ENCODE data around the gene ZNF785.

The ZNF785 gene

GRCh38 chr16:30619638-30620037, 34.1 kb upstream of the ZNF785 start:
- Histone ChIP-seq H3K4me2 (ENCODE audit: low read length) (no peak overlapping the region), H3K27ac (no peak overlapping the region), H3K9me3 (ENCODE audit: control insufficient read depth, low read length) (no peaks in the 10 kb centered on the region), H3K4me3 (ENCODE audit: low read depth, low read length) (no peak overlapping the region), H3K9ac (no peak overlapping the region), H3K27me3 (ENCODE audit: control insufficient read depth, insufficient read depth, low read length) (no peaks in the 10 kb centered on the region), H3K79me2 (no peaks in the 10 kb centered on the region), H3K36me3 (ENCODE audit: control insufficient read depth, insufficient read depth, low read length) (no peaks in the 10 kb centered on the region), H3K4me1 (no peaks in the 10 kb centered on the region), H2AFZ (no peak overlapping the region)
- TF ChIP-seq, protein P1, sequence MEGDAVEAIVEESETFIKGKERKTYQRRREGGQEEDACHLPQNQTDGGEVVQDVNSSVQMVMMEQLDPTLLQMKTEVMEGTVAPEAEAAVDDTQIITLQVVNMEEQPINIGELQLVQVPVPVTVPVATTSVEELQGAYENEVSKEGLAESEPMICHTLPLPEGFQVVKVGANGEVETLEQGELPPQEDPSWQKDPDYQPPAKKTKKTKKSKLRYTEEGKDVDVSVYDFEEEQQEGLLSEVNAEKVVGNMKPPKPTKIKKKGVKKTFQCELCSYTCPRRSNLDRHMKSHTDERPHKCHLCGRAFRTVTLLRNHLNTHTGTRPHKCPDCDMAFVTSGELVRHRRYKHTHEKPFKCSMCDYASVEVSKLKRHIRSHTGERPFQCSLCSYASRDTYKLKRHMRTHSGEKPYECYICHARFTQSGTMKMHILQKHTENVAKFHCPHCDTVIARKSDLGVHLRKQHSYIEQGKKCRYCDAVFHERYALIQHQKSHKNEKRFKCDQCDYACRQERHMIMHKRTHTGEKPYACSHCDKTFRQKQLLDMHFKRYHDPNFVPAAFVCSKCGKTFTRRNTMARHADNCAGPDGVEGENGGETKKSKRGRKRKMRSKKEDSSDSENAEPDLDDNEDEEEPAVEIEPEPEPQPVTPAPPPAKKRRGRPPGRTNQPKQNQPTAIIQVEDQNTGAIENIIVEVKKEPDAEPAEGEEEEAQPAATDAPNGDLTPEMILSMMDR (IDR thresholded peaks at IDR 0.05): no peak

DNA sequence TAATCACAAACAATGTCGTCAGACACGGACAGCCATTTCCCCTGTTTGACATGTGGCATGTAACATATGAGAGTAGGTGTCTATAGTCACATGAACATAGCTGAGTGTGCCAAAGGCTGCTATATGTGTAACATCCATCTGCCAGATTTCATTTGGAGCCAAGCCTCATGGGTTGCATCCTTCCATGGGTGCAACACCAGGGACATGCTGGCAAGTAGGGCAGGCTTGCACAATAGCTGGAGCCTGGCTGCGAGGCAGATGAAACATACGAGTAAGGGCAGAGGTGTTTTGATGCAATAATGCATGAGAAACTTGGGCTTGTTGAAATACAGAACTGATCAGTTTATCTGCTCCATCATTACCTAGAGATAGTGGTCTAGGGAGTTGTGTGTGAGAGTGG, 33.7 kb upstream of the ZNF785 start:
- Histone ChIP-seq H3K4me1 (no peaks in the 10 kb centered on the region), H3K9me3 (ENCODE audit: control insufficient read depth, low read length) (no peaks in the 10 kb centered on the region), H3K27me3 (ENCODE audit: control insufficient read depth, insufficient read depth, low read length) (no peaks in the 10 kb centered on the region), H3K9ac (no peak overlapping the region), H3K36me3 (ENCODE audit: control insufficient read depth, insufficient read depth, low read length) (no peaks in the 10 kb centered on the region), H3K79me2 (no peaks in the 10 kb centered on the region), H3K4me2 (ENCODE audit: low read length) (no peak overlapping the region), H2AFZ (no peak overlapping the region), H3K4me3 (ENCODE audit: low read depth, low read length) (no peak overlapping the region), H3K27ac (no peak overlapping the region)
- TF ChIP-seq, protein P1 (IDR thresholded peaks at IDR 0.05): no peak

- H3K4me2 ChIP-seq (ENCODE audit: low read length): no peak overlapping the region
- TF ChIP-seq, protein P1 (IDR thresholded peaks at IDR 0.05): peak; percentile 22
- no peaks in the 10 kb centered on the region for H3K4me1 ChIP-seq
- no peak overlapping the region for H3K27ac ChIP-seq
- no peaks in the 10 kb centered on the region for H3K27me3 ChIP-seq (ENCODE audit: control insufficient read depth, insufficient read depth, low read length)
- H2AFZ ChIP-seq: no peak overlapping the region
- H3K36me3 ChIP-seq (ENCODE audit: control insufficient read depth, insufficient read depth, low read length): no peaks in the 10 kb centered on the region
- no peaks in the 10 kb centered on the region for H3K9me3 ChIP-seq (ENCODE audit: control insufficient read depth, low read length)
- H3K79me2 ChIP-seq: no peaks in the 10 kb centered on the region
- no peak overlapping the region for H3K4me3 ChIP-seq (ENCODE audit: low read depth, low read length)
- H3K9ac ChIP-seq: no peak overlapping the region
Measured at GRCh38 chr16:30615358-30616091, 30.0 kb upstream of the ZNF785 start.

DNA sequence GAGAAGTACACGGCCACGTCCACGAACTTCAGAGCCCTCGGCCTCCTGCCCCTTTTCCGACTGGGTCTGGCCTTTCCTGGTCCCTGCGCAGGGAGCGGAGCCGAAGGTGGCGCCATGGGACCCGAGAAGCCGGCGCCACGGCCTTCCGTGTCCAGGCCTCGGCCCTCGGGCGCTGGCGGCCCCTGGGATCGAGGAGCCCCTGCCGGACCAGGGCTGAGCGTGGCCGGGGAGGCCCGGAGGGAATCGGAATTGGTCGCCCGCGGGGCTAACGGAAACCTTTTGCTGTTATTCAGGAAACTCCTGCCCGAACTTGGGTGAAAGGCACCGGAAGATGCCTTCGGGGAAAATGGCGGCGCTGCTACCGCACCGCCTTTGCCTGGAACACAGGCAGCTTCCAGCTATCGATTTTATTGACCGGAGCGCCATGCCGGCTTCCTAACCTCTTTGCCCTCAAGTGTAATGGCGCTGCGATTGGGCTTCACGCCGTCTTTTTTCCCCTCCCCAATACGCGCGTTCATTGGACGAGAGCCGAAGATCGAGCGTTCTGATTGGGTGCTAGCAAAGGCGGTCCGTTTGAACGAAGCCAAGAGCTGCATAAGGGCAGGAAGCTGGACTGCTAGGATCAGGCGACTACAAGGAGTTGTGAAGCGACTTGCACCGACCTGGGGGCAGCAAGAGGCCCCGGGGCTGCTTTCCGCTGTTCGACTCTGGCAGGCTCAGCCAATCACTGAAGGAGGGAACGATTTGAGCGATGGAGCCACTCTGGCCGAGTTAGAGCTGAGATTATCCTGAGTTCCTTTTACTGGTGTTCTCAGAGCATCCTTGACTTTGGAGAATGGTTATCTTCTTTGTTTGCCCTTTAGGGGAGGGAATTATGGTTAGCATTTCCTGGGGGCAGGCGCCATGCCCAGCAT, 24.7 kb upstream of the ZNF785 start, which contains the start of gene ZNF689:
Gene ZNF689 (minus strand): TSS at position 464 of the 914 bp plus-strand sequence. CDS start 348 bp downstream, at position 116.
- H3K27me3 ChIP-seq (ENCODE audit: control insufficient read depth, insufficient read depth, low read length): no peaks in the 10 kb centered on the region
- TF ChIP-seq, protein P1 (IDR thresholded peaks at IDR 0.05): peak; percentile 12
- no peaks in the 10 kb centered on the region for H3K4me1 ChIP-seq
- peak within 1 kb of the TSS; percentile 100 for H2AFZ ChIP-seq
- no peaks in the 10 kb centered on the region for H3K36me3 ChIP-seq (ENCODE audit: control insufficient read depth, insufficient read depth, low read length)
- H3K27ac ChIP-seq: peak within 1 kb of the TSS; percentile 100
- H3K79me2 ChIP-seq: peaks cover 4% of the 10 kb centered on the region
- H3K9me3 ChIP-seq (ENCODE audit: control insufficient read depth, low read length): no peaks in the 10 kb centered on the region
- peak within 1 kb of the TSS; percentile 87 for H3K4me3 ChIP-seq (ENCODE audit: low read depth, low read length)
- H3K4me2 ChIP-seq (ENCODE audit: low read length): peak within 1 kb of the TSS; percentile 85
- H3K9ac ChIP-seq: peak within 1 kb of the TSS; percentile 99

Measured in parathyroid adenoma (tissue), 2 donors.